ENCODE data around the gene NEB.

NEB gene

GRCh38 chr2:151691631-151692030, 42.6 kb downstream of the NEB start:
- DNase-seq (ENCODE audit: low read depth) = no peak

GRCh38 chr2:151688719-151689118, 45.6 kb downstream of the NEB start:
- DNase-seq (ENCODE audit: low read depth) = no peak

DNA sequence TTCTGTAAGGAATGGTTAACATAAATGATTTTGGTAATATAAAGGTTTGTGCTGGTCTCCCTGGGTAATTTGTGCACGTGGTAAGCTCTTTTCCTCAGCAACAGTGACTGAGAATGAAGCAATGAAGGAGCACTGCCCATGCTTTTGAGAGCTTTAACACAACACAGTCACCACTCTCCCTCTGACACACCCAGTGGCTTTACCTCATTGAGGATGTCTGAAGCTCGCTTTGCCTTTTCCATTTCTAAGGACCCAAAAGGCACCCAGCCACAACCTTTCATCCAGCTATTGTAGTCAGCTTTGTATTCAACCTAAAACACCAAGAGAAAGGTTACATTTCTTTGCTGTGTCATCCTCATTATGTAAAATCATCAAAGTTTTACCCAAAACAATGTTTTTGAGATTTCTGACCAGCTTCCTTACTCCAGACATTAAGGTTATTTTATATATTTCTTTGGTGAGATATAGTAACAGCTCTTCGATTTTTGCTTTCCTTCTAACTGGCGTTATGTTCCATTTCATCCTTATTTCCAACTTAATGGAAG, 51.7 kb downstream of the NEB start:
- no peak for DNase-seq (ENCODE audit: low read depth)

DNA sequence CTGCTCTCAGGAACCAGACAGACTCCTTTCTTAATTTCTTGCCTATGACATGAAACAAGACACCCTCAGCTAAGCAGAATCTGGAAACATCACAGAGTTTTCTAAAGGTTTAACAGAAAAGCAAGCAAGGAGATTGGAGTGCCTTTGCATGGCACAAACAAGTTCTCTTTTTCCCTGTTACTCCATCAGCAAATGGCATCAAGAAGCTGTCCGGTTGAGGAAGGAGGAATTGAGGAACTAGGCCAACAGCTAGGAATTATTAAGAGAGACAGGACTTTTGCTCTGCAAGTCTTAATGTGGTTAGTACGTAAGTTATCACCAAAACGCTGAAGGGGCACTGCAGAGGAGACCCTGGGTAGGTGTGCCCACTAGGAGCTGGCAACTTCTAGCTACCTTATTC, 53.2 kb downstream of the NEB start:
- no peak for DNase-seq (ENCODE audit: low read depth)

DNA sequence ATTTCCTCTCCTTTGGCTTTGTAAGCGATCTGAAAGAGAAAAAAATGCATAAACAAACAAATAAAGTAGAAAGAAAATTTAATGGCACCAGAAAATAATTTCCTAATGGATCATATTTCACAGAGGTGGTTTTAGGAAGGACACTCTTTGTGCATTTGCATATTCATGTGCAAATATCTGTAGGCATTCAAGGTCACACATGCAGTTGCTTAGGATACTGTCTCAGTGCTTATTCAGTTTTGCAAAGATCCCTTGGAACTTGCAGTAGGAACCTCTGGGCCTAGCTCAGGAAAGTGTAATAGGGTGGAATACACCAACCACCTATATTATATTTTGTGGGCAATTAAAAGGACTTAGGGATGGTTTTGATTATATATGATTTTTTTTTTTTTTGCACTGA, 54.3 kb downstream of the NEB start:
- DNase-seq (ENCODE audit: low read depth) = no peak

DNA sequence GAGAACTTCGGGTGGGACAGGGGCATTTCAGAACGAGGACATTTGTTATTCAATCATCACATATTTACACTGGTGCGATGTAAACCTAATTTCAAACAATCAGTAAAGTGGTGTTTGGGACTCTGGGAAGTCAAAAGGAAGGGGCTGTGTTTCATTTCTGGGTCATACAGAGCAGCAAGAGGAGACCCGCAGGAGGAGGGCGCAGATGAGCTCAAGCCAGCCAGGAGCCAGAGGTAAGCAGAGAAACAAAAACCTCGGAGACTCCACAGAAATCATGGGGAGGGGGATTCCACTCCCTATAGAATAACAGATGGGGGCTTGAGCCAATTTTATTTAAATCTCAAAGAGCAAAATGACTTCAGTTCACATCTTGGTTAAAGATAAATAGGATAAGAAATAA, 55.4 kb downstream of the NEB start:
- no peak for DNase-seq (ENCODE audit: low read depth)

DNA sequence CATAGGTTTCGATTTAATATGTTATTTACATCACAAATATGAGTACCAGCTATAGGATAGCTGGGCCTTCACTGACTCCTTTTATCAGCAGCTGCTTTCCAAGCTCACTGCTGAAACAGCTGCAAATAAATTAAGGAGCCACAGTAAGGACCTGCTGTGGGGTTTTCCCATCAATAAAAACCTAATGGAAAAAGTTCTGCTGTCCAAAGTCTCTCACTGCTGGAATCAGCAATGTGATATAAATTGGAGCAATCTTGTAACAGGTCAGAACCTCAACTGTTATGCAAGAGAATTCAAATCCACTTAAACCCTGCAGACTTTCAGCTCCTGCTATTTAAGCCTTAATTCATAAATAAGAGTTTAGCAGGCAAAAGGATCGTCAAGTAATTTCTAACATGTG, 61.3 kb downstream of the NEB start:
- no peak for DNase-seq (ENCODE audit: low read depth)

DNA sequence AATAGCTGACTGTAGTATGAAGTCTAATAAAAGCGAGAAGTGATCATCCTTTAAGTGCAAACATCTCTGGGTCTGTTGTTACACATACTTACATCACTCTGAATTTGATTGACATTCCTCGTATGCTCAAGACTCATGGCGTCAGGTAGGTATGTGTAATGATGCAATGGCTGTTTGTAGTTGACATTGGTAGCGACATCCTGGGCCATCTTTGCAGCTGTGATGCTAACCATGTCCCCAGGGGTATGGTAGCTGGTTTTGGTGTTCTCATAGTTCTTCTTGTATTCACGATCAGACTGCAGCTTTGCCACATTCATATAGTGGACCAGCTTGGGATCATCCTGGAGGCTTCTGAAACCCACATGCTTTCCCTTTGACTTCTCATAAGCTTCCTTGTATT, 62.0 kb downstream of the NEB start:
- no peak for DNase-seq (ENCODE audit: low read depth)

GRCh38 chr2:151670846-151671597, 63.3 kb downstream of the NEB start:
- DNase-seq (ENCODE audit: low read depth) = no peak

DNA sequence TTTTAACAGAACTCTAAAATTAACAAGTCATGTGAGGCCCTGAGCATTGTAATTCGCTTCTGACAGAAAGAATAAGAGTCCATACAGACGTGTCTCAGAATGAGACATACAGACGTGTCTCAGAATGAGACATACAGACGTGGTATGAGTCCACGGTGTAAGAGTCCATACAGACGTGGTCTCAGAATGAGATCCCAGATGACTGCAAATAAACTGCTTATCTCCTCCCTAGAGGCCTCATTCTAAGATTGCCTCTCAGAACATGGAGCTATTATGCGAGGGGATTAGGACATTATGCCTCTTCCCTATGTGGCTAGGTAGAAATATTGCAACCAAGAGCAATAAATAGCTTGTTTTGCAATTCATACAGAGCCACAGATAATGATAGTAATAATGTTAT, 63.9 kb downstream of the NEB start:
- DNase-seq (ENCODE audit: low read depth) = no peak

GRCh38 chr2:151669585-151670081, 64.6 kb downstream of the NEB start:
- DNase-seq (ENCODE audit: low read depth) = peak; percentile 17

GRCh38 chr2:151668737-151669136, 65.5 kb downstream of the NEB start:
- no peak for DNase-seq (ENCODE audit: low read depth)

- no peak for DNase-seq (ENCODE audit: low read depth)
Measured at GRCh38 chr2:151665959-151666358, 68.3 kb downstream of the NEB start.

DNA sequence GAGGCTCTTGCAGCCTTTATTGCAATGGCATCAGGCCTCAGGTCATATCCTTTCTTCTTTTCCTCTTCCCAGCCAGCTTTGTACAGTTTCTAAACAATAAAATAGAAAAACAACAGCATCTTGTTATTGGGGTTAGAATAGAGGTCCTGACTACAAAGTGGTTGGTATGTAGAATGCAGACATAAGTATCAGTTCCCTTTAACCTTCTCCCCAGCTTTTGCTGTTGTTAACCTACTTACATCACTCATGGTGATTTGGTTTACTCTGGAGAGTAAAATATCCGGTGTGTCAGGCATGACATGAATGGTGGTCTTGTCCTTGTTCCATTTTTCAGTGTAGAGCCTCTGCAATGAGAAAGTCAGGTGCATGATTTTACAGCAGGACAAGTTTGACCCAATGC, 69.8 kb downstream of the NEB start:
- no peak for DNase-seq (ENCODE audit: low read depth)

GRCh38 chr2:151661625-151662024, 72.7 kb downstream of the NEB start:
- DNase-seq (ENCODE audit: low read depth) = no peak

DNA sequence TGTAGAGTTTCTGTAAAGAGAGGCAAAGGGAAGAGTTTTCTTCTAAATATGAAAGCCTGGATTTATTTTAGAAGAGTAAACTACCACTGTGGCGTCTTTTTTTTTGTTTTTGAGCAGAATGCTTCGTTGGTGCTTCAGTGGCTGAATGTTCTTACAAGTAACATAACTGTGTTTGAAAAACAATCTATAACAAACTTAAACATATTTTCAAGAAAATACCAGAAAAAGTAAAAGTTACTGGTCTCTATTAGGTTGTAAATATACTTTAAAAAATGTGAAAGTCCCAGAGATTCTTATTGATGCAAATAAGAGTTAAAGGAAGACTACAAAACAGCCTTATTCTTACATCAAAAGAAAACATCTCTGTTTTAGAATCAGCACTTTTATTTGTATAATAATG, 76.2 kb downstream of the NEB start:
- no peak for DNase-seq (ENCODE audit: low read depth)

DNA sequence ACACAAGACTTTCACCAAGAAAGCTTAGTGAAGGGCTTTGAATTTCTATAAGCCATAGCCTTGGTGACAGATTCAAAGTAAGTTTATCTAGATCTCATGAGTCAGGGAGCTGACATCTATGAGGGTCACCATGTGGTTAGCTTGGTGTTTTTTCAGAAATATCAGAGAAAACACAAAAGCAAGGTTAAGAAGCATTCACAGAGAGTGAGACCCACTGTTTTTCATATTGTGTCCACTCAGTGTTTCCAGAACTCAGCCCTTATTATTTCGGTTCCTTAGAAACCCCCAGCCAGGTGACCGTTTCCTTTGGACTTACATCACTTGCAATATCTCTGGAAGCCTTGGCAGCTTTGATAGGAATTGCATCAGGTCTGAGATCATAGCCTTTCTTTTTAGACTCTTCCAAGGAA, 76.6 kb downstream of the NEB start:
- DNase-seq (ENCODE audit: low read depth) = no peak

GRCh38 chr2:151655663-151656398, 78.4 kb downstream of the NEB start:
- DNase-seq (ENCODE audit: low read depth) = no peak

- DNase-seq (ENCODE audit: low read depth) = no peak
Measured at GRCh38 chr2:151654891-151655290, 79.4 kb downstream of the NEB start.

DNA sequence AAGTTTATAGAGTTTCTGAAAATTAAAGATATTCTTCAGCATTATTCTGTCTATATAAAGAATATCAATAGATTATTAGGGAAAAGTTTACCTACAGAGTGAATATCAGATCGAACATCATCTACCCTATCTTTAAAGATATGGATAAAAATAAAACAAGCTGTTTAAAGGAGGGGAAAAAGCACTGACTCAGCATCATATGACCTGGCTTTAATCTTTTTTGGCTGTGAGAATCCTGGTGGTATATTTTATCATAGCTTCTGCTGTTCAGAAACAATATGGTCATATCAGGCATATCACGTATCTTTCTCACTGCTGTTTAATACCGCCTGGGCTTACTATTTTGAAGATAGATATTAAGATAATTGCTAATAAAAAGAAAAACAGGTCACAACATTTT, 80.2 kb downstream of the NEB start:
- no peak for DNase-seq (ENCODE audit: low read depth)

DNA sequence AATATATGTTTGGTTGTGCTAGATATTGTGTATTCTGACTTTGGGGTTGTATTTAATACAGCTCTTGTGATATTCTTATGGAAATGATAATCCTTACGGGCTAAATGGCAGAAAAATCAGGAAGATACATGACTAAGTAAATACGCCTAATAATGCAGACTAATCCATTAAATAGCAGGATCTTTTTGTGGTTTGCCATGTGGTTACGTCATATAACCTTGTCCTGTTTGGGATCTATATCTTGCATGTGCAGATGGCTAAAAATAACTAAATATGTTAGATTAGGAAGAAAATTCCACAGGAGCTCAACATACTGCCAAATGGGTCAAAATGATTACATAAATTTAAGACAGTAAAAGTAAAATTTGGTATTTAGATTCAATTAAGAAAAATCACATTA, 83.0 kb downstream of the NEB start:
- DNase-seq (ENCODE audit: low read depth) = no peak

- no peak for DNase-seq (ENCODE audit: low read depth)
Measured at GRCh38 chr2:151650456-151650855, 83.8 kb downstream of the NEB start.

DNA sequence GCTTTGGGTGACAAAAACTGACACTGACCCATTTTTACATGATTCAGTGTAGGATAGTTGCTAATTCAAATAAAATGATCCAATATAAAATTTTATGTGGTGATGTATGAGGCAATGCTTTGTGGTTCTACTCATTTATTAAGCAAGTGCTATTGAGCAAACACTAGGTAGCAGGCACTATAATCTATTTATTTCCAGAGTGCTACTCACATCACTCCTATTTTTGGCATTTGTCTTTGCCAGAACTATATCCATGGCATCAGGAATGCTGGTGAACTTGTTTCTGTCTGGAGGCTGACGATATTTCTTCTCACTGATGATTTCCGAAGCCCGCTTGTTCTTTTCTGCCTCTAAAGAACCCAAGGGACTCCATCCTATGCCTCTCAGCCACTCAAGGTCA, 84.3 kb downstream of the NEB start:
- DNase-seq (ENCODE audit: low read depth) = no peak

All from activated gamma-delta T cell treated with anti-CD3 and anti-CD28 coated beads, Interleukin-2, amount 50 U/mL, for 16 hours (primary cell).